Breast epithelium (tissue), 3 donors: Measurements from ENCODE around the gene ST7.

Experiments
- CTCF ChIP-seq, 3 donors: fragments of 450-650 bp; IDR thresholded peaks; one replicate each; pipeline ENCODE4 v1.5.1; 2016 to 2017; ENCODE audit warnings: antibody characterized with exemption in 3 of 3, mild to moderate bottlenecking in 3 of 3, moderate library complexity in 3 of 3
- POLR2A ChIP-seq: fragments of 450-650 bp; IDR thresholded peaks from one replicate; pipeline ENCODE4 v1.6.1; 2016; ENCODE audit warnings: antibody characterized with exemption, mild to moderate bottlenecking, moderate library complexity

- TF ChIP-seq POLR2A (no peak), CTCF (IDR thresholded peaks at IDR 0.05) (no peak)
Measured at GRCh38 chr7:117192108-117192507, 238.8 kb downstream of the ST7 start.
